Epidermal melanocyte (primary cell): ENCODE measurements around the gene BAIAP2L1.

Source experiments
- DNase-seq: peaks from one replicate; pipeline ENCODE4 v3.0.0; 2011; ENCODE audit warnings: low spot score; ENCODE audit not compliant: insufficient read length

The BAIAP2L1 gene

DNA sequence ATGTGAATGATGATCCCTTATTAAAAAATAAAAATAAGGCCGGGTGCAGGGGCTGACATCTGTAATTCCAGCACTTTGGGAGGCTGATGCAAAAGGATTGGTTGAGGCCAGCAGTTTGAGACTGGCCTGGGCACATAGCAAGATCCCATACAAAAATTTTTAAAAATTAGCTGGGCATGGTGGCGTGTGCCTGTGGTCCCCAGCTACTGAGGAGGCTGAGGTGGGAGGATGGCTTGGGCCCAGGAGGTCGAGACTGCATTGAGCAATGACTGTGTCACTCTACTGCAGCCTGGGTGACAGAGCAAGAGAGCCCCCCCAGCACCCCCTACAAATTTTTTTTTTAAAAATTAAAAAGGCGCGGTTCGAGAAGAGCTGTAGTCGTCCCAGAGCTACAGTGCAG lies 120.6 kb downstream of the BAIAP2L1 start:
- no peak for DNase-seq

DNA sequence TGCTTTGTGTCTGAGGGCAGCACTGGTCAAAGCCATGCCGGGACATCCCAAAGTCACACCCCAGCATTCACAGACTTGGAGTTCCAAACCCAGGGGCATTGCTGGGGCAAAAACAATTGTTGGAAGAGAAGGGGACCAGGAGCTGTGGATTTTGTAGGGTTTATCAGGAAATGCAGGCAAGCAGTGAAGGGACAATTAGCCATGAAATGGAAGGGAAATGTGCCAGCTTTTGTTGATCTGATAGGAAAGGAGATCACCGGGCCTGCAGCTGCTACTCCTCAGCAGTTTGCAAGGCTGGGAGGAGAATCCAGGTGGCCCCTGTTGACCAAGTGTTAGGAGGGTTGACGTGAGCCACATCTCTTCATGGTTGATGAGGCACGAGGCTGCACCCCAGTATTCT lies 122.0 kb downstream of the BAIAP2L1 start:
- DNase-seq: no peak

DNA sequence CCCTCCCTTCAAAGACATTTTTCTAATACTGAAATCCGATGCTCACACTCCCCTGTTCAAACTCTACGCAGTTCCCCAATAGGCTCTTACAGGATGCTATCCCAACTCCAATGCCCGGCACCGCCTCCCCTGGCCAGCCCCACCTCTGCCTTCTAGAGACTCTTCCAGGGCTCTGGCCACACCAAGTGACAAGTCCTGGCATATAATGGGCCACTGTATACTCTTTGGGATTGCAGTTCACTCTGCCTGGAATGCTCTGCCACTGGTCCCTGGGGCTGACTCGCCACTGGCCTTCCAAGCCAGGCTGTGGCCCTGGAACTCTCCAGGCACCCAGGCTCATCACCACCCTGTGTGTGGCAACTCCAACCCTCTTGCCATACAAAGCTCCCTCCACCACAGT lies 122.5 kb downstream of the BAIAP2L1 start:
- DNase-seq: no peak

DNA sequence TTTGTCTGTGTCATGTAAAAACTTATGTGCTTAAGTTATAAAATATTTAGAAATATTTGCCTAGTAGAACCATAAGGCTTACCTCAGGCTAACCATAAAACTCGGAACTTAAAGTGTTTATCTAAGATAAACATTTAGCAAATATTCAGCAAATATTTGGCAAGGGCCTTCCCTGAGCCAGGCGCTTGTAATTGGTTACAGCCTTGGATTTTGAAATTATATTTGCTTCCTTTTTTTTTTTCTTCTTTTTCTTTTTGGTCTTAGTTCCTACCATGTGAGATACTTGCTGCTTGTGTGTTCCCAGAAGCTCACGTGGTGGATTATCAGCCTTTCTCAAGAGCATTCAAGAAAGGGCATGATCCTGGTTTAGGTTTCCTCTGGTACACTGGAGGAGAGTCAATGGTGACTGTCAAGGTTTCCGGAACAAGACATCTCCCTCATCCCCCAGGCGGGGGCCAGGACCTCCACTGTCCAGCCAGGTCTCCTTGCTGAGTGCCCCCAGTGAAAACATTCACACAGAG lies 124.6 kb downstream of the BAIAP2L1 start:
- DNase-seq: peak; percentile 43

DNA sequence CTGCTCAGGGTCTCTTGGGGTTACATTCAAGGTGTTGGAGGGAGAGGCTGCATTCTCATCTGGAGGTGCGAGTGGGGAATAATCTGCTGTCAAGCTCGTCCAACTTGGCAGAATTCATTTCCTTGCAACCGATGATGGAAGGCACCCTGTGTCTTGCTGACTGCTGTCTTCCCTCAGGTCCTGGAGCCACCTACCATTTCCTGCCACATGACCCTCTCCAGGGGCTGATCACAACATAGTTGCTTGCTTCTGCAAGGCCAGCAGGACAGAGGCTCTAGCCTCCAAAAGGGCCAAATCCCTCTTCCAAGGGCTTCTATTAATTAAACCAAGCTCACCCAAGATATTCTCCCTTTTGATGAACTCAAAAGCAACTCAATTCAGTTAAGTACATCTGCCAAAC lies 133.6 kb downstream of the BAIAP2L1 start:
- no peak for DNase-seq

DNA sequence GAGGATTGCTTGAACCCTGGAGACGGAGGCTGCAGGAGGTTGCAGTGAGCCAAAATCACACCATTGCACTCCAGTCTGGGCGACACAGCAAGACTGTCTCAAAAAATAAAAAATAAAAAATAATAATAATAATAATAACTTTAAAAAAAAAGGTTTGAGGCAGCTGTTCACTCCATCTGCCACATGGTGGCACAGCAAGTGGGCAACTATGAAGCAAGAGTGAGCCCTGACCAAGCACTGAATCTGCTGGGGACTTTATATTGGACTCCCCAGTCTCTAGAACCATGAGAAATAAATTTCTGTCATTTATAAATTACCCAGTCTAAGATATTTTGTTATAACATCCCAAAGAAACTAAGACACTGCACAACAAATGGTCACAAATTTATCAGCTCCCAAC lies 134.1 kb downstream of the BAIAP2L1 start:
- no peak for DNase-seq

DNA sequence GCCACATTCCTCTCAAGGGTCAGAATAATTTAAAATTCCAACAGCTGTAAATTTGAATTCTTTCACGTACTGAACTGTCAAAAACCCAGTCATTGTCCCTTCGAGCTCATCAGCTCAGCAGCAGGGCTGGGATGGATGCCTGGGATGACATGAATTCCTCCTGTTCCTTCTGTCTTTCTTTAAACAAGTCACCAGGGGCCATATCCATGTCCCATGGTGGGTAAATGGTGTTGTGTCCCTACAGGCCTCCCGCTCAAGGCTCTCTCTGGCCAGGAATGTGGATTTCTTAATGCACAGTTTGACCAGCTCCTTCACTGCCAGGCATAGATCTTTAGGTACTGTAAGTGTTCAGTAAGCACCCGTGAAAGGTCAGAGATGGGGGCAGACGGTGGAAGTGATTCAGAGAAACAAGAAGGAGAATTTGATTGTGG lies 135.0 kb downstream of the BAIAP2L1 start:
- no peak for DNase-seq

DNA sequence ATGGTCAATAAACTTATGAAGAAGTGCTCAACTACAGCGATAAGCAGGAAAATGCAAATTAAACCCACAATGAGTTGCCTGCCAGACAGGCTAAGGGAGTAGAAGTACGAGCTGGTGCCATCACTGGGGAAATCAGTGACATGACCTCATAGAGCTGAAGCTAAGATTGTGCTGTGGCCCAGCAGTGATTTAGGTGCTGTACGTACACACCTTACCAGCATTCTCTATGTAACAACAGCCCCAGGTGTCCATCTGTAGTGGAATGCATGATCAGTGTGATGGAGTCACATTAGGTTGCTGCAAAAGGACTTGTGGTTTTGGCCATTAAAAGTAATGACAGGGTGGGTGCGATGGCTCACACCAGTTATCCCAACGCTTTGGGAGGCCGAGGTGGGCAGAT lies 143.2 kb downstream of the BAIAP2L1 start:
- DNase-seq: no peak

DNA sequence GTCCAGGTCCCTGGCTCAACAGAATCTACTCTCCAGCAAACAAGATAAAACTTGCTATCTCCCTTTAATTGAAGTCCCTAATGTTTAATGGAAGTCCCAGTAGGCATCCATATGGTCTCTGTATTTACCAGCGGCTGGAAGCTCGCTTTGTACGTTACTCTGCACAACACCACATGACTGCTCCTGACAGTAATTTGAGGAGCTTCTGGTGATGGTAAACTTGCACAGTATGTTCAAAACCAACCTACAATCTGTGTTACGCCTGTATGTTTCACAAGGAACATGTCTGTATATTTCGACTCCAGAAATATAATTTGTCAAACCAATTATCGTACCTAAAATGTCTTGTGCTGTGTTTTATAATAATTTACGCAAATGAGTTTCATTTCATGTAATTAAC lies 144.5 kb downstream of the BAIAP2L1 start:
- no peak for DNase-seq

DNA sequence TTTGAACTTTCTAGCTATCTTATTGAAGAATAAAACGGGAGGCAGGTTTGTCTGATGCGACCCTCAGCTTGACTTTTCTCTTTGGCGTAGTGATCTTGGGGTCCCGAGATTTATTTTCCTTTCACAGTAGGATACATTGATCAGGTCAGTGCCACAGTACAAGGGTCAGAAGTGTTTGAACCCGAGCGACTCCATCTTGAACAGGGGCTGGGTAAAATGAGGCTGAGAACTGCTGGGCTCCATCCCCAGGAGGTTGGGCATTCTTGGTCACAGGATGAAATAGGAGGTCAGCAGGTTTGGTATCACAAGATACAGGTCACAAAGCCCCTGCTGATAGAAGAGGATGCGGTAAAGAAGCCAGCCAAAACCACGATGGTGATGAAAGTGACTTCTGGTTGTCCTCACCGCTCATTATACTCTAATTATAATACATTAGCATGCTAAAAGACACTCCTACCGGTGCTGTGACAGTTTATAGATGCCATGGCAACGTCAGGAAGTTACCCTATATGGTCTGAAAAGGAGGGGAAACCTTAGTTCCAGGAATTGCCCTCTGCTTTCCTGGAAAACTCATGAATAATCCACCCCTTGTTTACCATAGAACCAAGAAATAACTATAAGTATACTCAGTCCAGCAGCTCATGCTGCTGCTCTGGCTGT lies 145.8 kb downstream of the BAIAP2L1 start:
- no peak for DNase-seq

DNA sequence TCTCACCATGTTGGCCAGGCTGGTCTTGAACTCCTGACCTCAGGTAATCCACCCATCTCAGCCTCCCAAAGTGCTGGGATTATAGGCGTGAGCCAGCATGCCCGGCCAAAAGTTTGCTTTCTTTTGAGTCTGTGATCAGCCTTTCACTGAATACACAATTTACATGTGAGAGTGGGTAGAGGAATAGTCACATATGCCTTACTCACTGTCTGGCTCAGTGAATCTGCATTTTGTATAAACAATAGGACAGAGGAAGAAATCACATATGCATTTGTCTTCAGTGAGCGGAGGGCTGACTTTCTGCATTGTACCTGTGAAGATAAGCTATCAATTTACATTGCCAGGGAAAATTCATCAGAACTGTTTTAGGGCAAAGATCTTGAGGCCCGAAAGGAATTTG lies 146.4 kb downstream of the BAIAP2L1 start:
- DNase-seq: no peak

DNA sequence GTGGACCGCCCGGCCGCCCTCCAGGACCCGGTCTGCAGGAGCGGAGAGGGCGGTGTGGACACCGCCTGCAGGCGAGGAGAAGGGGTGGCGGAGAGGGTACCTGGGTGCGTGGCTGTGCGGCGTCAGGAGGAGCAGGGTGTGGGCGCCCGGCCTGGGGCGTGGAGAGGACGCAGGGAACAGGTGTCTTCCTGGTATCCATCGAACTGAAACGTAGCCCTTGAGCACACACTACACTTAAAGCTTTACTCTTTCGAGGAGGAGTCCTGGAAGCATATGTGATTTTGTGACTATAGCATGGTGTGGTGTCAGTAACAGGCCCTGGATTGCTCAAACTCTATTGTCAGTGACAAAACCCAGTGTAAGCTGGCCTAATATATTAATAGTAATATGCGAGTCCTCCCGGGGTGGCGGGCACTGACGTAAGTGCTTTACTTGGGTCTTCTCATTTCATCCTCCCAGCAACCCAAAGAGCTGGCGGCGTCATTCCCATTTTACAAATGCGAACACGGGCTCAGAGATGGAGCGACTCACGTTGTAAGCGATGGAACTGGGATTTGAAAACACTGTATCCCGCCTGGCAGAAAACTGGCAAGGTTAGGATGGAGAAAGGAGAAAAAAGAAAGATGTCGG lies 148.3 kb downstream of the BAIAP2L1 start:
- no peak for DNase-seq

DNA sequence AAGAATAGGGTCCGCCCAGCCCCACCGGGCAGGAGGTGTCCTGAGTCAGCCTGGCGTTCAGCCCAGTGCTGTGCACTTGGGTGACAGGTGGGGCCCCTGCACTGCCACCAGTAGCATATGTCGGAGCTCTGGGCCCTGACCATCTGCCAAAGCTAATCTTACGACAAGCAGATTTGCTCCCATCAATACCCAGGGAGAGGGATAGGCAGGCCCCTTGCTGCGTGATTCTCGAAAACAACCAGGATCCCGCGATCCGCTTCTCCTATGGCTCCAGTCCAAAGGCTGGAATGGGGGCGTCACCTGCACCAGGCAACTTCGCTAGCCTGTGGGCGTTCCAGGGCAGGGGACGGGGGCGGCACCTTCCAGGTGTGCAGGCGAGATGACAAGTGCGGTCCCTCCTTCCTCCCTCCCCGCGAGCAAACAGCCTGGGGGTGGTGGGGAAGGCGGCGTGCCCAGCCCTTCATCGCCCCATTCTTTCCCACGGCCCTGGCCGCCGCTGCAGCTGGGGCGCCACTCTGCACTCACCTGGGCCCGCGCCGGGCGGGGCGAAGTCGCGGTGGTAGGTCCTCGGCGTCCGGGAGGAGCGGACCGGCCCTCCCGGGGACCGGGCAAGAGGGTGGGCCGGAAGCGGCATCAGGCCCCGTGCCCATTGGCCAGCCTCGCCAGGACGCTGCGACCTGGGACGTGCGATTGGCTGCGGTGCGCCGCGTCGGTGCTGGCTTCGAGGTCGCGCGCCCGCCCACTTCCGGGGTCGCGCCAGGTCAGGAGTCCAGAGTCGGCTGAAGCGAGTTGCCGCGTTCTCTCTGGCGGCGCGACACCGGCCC lies 149.1 kb downstream of the BAIAP2L1 start, which contains the start of gene TECPR1:
TECPR1 (minus strand) TSS at position 632 of the 824 bp plus-strand sequence. CDS start 6,086 bp downstream, outside the sequence.
- peak; percentile 99 for DNase-seq

DNA sequence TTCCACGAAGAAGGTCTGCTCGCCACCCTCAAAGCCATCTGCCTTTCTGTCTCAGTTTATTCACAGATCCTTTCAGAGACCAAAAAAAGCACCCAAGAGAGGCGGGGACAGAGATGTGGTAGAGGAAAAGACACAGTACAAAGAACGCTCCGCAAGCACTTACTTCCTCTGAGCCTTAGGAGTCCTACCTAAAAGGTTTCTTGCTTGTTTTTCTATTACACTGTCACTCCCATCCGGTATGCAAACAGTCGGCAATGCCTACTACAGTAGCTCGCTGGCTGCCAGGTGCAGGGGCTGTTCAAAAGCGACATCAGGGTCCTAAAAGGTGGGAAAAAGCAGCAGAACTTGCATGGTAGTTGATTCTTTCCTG lies 149.7 kb downstream of the BAIAP2L1 start:
- DNase-seq: no peak

DNA sequence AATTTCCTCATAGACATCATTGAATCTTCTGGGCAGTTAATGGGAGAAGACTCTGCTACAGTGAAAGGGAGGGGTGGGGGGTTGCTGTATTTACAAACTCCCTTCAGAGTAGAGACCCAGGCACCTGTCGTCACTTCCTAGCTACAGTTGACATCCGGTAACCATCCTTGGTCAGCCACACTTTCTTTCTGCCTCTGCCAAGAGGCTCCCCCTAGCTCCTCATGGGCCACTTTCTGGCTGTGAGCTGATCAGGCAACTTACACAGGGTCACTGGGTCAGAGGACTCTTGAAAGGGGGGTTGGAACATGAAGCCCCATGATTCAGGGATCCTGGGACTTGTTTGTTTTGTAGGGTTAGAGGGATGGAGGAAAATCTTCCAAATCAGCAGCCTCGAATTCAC lies 150.1 kb downstream of the BAIAP2L1 start:
- no peak for DNase-seq

DNA sequence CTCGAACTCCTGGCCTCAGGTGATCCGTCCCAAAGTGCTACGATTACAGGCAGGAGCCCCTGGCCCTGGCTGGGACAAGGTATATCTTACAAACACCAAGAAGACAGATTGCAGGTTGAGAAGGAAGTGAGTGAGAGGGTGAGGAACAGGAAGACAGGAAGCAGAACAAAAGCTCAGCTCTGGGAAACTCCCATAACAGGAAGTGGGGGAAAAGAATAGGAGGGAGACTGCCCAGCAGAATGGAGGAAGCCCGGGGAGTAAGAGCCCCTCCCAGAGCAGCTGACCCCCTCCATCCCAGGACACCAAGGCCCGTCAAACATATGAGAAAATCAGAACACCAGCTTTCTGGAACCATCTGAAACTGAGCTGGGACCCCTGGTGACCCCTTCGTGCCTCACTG lies 151.8 kb downstream of the BAIAP2L1 start:
- no peak for DNase-seq

DNA sequence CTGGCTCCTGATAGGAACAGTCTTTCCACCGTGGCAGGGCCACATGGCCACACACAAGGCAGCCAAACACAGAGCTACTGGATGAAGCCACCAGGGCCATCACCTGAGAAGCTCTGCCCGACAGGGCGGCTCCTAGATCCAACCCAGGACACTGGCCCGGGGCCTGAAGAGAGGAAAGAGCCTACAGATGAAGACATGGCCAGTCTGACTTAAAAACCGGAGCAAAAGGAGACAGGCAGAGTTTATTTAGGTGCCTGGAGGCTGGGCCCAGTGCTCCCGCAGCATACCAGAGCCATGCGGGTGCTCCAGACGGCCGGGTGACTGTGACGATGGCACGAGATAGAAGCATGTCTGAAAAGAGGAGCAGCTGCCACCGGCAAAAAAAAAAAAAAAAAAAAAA lies 152.7 kb downstream of the BAIAP2L1 start:
- DNase-seq: no peak

DNA sequence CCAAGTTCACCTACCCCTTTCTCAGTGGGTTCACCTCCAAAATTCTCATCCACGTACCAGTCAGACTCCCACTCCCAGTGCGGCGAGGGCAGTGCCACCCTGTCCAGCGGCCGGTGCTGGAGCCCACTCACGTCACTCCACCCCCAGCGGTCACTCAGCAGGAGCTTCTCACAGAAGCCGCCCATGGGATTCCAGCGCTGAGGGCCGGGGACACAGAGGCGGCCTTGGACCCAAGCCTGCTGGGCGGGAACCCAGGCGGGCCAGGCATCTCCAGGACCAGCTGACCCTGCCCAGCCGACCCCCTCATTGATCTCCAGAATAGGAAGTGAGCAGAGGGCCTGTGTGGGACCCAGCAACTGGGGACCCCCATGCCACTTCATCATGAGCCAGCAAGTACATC lies 156.0 kb downstream of the BAIAP2L1 start:
- DNase-seq: peak; percentile 12

DNA sequence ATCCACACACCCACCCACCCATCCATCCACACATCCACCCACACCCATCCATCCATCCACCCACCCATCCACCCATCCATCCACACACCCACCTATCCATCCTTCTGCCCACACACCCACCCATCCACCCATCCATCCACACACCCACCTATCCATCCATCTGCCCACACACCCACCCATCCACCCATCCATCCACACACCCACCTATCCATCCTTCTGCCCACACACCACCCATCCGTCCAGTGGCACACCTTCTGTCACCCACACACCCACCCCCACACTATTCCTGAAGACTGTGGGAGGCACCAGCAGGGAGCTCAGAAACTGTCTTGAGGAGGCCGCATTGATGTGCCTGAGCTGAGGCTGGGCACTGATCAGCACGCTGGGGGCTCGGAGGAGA lies 158.0 kb downstream of the BAIAP2L1 start:
- DNase-seq: no peak

DNA sequence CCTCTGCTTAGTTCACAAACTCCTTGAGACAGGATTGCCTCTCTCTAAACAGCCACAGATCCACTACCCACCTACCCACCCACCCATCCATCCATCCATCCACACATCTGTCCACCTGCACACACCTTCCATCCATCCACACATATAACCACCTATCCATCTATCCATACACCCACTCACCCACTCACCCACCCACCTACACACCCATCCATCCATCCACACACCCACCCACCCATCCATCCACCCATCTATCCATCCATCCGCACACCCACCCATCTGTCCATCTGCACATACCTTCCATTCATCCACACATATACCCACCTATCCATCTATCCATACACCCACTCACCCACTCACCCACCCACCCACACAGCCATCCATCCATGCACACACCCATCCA lies 158.5 kb downstream of the BAIAP2L1 start:
- no peak for DNase-seq

DNA sequence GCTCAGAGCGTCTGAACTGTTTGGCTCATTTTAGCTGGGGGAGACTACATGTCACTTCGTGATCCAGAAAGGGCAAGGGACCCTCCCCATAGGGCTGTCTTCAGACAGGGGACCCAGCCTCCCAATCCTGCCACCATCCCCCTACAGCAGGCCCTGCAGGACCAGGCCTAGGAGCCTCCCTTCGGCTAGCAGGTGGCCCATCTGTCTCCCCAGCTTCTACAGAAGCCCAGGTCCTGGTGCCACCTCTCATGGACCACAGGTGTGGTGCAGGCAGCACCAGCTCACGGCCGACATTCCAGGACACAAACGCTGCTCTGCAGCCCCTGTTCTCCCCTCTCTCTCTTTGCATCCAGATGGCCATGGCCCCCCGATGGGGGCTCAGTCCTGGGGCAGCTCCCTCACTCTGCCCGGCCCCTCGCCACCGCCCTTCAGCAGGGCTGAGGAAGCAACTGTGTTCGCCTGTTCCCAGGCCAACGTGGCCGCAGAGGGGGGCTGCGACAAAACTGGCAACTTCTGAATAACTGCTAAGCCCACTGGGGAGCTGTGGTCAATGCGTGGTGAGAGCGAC lies 159.1 kb downstream of the BAIAP2L1 start:
- DNase-seq: peak; percentile 10
